ENCODE results near the gene EIF2AK2.

The EIF2AK2 gene

DNA sequence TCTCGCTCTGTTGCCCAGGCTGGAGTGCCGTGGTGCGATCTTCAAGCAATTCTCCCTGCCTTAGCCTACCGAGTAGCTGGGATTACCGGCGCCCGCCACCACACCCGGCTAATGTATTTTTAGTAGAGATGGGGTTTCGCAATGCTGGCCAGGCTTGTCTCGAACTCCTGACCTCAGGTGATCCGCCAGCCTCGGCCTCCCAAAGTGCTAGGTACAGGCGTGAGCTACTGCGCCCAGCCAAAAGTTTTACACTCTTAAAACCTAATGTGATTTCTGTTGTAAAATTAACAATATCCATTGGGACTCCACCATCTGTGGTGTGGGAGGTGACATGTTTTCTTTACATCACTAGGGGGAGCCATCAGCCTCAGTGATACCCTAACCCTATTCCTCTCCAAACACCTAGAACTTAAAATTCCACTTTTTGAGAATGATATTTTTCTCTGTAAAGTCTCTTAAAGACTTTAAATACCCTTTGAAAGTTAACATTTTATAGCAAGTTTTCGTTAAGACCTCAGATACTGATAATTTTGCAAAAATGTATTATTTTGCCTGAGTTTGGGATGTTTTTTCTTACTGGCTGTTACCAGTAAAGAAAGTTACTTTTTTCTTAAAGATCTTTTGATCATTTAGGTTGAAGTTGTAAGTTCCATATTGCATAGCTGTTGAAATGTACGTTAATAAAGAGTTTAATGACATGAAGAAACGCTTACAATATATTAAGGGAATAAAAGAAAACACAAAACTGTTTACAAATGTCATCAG, 11.6 kb upstream of the EIF2AK2 start:
- DNase-seq = peak; percentile 57

DNA sequence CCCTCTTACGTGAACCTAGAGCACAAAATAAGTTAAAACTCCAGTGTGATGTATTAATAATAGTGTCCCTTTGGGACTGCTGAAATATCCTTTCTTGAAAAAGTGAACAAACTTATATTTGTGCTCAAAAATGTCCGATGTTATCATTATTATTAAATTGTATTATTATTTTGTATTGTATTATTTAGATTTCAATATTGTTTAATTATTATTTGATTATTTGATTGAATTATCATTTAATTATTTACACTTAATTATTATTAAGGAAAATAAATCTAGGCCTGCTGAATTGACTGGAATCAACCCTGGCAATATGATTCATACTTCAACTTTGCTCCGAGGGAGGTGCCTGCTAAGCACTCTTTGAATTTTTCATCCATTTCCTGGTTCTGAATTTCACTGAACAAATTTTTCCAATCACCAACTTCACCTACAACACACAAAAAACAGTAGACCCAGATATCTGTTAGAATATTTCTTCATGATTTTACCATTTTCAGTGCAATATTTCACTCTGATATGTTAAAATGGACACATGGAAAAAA, 10.9 kb upstream of the EIF2AK2 start:
- no peak for DNase-seq

DNA sequence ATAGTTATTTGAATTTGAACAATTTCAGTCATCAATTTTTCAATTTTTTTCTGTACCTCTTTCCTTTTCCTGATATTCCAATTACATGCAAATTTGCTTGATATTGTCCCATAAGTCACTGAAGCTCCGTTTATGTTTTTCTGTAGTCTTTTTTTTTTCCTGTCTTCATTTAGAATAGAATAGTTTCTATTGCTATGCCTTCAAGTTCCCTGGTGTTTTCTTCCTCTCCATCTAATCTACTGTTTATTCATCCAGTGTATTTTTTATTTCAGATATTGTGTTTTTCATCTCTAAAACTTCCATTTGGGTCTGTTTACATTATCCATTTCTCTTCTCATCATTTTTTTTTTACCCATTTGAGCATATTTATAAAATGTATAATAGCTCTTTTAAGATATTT, 8.0 kb upstream of the EIF2AK2 start:
- DNase-seq = no peak

DNA sequence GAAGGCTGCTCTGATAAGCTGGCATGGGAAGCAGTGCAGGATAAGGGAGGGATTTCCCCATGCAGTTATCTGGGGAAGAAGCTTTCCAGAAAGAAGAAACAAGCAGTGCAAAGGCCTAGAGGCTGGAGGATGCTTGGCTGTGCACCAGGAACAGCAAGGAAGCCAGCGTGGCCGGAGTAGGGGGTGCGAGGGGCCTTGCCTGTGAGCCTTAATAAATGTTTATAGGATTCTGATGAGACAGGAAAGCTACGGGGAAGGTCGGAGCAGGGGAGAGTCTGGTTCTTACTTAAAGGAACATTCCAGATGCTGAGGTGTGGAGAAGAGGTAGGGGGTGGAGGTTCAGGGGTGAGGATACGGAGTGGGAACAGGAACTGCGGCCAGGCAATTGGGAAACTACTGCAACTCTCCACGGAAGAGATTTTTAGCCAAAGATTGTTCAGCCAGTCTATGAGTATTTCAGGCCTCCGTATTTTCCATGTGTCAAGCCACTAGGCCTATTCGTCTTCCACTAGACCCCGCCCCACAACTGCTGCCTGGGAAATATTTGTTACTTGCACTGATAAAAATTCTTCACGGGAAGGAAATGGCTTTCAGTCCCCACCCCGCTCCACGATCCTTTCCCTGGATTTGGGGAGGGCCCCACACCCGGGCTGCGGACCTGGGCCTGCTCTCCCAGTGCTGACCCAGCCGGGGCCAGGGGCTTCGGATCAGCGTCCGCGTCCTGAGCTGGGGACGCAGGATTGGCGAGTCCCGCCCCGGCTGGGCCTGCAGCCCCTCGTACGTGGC, 516 bp downstream of the EIF2AK2 start:
- peak; percentile 85 for DNase-seq

DNA sequence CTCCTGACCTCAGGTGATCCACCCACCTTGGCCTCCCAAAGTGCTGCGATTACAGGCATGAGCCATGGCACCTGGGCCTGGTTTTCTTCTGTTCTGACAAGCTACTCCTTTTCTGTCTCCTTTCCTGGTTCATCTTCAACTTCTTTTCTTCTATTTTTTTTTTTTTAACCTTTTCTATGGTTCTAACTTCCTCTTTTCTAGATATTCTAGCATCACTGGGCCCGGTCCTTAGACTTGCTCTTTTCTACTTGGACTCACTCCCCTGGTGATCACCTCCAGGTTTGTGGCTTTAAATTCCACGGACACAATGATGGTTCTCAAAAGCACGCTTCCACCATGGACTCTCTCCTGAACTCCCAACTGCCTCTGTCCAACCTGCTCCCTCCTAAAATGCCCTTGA, 2.0 kb downstream of the EIF2AK2 start:
- no peak for DNase-seq

DNA sequence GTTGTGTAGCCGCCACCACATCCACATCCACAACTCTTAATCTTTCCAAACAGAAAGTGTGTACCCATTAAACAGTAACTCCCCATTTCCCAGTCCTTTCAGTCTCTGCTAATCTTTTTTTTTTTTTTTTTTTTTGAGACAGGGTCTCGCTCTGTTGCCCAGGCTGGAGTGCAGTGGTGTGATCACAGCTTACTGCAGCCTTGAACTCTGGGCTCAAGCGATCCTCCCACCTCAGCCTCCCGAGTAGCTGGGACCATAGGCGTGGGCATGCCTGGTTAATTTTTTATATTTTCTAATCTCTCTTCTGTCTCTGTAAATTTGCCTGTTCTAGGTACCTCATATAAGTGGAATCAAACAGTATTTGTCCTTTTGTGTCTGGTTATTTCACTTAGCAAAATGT, 3.6 kb downstream of the EIF2AK2 start:
- no peak for DNase-seq

DNA sequence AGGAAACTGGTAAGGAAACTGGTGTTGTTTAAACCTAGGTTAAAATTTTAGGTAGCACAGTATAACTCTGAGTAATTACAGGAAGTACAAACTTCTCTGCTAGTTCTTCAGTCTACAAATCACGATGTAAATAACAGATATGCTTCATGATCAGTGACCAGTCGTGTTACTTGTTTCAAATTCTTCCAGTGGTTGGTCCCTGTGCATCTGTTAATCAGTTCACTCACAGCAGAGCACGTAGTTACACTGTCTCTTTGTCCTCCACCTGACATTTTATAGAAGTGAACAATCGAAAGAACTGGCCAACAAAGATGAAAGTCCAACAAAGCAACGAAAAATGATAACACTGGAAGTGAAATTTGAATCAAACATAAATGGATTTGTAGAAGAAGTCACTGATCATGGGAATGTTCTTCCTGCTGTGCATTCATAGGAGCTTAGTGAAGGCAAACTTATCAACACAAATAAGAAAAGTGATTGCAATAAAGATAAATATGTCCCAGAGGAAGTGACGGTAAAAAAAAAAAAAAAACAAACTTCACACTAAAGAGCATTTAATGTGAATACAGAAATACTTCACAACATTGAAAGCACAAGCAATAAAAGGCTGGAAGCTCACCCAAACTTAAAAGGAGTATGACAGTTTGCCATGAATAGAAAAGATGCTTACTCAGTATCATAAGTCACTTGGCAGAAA, 7.0 kb downstream of the EIF2AK2 start:
- peak; percentile 6 for DNase-seq

DNA sequence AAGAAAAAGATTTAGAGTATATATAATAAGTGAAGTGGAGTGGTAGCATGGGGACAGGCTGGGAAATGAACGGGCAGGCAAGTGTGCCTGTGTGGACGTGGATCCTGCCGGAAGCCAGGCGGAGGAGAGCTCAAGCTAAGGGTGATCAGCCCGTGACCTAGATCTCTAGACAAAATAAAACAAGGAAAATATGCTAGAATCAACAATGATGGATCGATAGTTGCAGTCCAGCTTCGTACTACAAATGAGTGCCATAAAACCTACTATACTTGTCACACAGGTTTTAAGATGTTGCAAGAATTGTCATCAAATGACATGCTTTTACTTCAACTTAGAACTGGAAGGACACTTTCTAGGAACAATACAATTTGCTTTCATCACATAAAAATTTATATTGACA, 8.5 kb downstream of the EIF2AK2 start:
- DNase-seq = no peak

DNA sequence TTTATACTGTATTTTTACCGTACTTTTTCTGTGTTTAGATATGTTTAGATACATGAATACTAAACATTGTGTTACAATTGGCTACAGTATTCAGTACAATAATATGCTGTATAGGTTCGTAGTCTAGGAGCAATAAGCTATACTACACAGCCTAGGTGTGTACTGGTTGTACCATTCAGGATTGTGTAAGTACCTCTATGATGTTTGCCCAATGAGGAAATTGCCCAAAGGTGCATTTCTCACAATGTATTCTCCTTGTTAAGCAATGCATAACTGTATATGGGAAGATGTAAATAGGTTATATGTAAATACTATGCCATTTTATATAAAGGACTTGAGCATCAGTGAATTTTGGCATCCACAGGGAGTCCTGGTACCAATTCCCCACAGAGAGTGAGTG, 10.7 kb downstream of the EIF2AK2 start:
- DNase-seq = no peak

DNA sequence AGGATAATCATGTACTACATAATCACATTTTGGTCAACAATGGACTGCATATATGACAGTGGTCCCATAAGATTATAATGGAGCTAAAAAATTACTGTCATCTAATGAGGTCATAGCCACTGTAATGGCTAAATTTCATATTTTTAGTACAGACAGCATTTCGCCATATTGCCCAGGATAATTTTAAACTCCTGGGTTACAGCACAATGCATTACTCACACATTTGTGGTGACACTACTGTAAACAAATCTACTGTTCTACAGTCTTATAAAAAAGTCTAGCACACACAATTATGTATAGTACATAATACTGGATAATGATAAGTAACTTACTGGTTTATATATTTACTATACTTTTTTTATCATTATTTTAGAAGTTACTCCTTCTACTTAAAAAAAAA, 12.8 kb downstream of the EIF2AK2 start:
- DNase-seq = no peak

DNA sequence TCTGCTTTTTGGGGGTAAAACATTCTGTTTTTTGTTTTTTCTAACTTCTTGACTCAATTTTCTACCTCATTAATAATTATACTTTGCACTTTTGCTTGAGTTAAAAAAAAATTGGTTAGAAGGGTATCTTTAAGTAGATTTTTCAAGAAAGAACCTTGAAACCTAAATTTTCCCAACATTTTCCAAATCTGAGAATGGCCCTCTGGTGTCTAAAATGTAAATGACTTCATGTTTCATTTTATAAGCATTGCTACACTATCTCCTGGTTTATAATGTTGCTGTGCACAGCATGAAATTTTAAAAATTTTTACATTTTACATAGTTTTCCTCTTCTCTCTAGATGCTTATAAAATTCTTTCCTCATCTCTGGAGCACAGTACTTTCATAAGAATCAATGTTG, 14.2 kb downstream of the EIF2AK2 start:
- no peak for DNase-seq

DNA sequence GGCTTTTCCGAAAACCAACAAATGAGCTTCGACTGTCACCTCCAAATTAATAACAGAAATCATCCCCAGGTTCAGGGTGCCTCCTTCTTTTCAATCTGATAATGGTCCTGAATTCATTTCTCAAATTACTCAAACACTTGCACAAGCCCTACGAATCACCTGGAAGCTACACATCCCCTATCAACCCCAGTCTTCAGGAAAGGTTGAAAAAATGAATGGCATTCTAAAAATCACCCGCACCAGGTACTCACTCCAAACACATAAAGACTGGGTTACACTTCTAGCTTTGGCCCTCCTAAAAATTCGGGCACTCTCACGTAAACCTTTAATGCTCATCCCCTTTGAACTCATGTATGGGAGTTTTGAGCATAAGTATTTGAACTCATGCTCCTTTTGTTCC, 23.9 kb downstream of the EIF2AK2 start:
- DNase-seq = no peak

DNA sequence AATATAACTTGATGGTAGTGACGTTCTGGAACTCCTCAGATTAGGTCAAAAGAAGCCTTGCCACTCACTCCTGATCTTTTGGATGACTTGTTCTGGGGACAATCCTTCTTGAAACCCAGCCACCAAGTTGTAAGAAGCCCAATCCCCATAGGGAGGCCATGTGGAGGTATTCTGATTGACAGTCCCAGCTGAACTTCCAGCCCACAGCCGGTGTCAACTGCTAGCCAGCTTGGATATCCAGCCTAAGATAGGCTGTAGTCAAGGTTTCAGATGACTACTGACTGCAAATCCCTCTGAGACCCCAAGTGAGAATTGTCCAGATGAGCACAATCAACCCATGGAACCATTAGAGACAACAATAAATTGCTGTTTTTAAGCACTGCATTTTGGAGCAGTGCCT, 31.4 kb downstream of the EIF2AK2 start:
- DNase-seq = peak; percentile 13

DNA sequence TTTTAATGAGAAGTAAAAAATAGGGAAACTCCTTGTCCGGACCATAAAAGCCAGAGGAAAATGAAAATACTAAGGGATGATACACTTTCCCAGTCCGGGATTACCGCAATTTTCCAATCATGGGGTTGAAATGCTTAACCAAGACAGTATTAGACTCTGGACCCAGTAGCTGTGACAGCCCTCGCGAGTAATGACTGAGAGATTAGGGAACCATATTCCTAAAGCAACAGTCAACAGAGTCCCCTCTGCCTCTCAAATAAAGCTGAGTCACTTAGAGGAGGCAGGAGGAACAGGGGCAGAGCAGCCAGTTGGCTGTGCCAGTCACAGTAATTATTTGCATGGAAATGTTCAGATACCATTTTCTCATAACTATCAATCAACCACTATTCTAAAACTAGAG, 37.6 kb downstream of the EIF2AK2 start:
- DNase-seq = no peak

DNA sequence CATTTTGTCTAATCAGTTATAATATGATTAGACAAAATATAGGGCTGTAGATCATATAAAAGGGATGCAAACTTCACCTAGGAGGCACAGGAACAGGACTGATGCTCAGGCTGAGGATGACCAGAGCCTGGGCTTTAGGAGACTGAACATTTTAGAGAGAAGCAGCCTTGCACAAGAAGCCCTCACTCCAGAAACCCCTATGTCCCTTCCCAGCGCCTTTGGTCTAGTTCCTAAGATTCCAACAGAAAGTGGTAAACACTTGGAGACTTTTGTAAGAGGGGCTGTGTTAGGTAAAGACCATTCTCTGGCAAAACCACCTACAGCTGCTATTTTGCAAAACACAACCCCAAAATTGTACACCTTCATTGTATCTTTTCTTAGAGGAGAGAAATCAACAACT, 39.2 kb downstream of the EIF2AK2 start:
- DNase-seq = no peak

DNA sequence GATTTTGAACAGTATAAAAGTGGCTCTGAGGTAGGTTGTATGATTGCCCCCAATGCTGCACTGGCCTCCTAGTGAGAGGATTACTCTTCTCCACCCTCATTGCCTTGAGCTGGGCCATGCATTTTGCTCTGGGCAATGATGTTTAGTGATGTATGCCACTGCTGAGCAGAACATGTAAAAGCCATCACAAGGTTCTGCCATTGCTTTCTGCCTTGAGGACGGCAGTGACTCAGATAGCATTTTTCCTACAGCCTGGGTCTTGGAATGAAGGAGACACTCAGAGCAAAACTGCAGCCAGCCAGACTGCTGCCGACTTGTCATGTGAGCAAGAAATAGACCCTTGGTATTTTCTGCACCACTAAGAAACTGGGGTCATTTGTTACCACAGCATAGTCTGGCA, 44.8 kb downstream of the EIF2AK2 start:
- DNase-seq = no peak

DNA sequence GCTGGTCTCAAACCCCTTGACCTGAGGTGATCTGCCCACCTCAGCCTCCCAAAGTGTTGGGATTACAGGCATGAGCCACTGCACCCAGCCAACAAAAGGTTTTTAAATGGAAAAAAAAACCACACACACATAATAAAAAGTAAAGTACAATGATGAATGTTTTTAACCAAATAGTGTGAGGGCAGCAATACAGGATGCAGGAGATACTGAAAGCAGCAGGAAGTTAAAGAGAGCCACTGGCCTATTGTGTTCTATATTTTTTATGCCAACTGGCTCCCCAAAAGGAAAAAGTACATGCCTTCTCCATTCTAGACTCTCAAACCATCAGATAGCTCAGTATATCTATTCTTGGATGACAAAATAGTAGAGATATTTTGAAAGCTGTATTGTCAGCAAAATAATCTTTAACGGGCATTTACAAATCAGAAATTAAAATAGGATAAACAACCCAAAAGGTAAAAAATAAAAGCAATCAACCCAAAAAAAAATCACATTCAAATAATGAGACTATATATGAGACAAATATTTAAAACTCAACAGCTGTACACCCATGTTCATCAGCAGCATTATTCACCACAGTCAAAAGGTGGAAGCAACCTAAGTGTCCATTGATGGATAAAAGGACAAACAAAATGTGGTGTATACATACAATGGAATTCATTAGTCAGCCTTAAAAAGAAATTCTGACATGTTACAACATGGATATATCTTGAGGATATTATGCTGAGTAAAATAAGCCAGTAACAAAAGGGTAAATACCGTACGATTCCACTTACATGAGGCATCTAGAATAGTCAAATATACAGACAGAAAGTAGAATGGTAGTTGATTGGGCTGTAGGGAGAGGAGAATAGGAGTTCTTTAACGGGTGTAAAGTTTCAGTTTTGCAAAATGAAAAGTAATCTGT, 46.2 kb downstream of the EIF2AK2 start:
- no peak for DNase-seq

DNA sequence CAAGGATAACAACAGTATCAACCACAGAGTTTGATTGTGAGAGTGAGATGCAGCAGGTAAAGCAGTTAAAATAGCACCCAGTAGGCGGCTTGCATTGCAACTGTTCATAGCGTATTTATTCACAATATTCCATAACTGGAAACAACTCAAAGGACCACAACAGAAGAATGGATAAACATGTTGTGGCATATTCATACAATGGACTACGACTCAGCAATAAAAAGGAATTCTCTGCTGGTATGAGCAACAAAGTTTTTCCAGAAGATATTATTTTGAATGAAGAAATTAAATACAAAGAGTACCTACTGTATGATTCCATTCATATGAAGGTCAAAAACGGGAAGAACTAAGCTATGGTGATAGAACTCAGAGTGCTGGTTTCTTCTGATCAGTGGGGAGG, 47.3 kb downstream of the EIF2AK2 start:
- DNase-seq = no peak

DNA sequence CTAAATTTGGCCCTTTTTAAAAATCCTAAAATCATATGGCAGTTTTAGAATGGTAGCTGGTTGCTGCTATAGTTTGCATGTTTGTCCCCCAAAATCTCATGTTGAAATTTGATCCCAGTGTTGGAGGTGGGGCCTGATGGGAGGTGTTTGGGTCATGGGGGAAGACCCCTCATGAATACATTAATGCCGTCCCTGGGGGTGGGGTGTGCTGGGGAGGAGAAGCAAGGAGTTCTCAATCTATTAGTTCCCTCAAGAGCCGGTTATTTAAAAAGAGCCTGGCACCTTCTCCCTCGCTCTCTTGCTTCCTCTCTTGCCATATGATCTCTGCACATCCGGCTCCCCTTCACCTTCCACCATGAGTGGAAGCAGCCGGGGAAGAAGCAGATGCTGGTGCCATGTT, 51.6 kb downstream of the EIF2AK2 start:
- DNase-seq = no peak

DNA sequence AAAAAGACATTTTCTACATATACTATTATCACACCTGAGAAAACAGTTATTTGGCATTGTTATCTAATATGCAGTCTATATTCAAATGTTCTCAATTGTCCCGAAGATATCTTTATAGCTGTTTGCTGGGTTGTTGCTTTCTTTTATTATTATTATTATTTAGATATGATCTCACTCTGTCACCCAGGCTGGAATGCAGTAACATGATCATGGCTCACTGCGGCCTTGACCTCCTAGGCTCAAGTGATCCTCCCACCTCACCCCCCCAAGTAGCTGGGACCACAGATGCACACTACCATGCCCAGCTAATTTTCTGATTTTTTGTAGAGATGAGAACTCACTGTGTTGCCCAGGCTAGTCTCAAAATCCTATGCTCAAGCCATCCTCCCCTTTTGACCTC, 52.6 kb downstream of the EIF2AK2 start:
- no peak for DNase-seq

DNA sequence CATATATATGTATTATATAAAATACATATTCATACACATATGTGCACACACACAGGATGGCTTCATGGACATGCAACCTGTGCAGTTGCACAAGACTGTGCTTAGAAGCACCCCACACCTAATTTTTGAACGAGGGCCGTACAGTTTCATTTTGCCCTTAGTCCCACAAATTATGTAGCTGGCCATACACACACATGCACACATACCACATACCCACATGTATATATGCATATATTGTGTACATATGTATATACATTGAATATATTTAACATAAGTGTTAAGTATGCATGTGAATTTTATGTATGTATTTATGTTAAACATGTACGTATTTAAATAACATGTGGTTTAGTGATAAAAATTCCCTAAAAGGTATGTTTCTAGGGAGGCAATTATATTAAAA, 54.2 kb downstream of the EIF2AK2 start:
- DNase-seq = no peak

DNA sequence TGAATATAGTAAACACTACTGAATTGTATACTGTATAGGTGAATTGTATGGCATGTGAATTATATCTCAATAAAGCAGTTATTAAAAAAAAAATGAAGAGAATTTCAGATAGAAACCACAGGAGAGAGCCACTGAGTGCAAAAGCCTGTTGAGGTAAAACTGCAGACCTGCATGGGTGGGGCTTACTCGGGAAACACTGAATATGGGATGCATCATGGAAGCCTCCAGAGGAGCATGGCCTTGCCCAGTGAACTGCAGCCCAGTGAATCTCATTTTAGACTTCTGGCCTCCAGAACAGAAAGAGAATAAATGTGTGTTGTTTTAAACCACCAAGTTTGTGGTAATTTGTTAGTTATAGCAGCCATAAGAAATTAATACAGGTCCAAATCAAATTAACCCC, 56.7 kb downstream of the EIF2AK2 start:
- no peak for DNase-seq
